Smooth muscle cell (in vitro differentiated cells): ENCODE data around the gene TXNL4A. TPM values are rescaled to one million over a fixed set of nuclear protein-coding genes. Genes with fewer than 3 reads are reported as not detected.

Experiments used
- DNase-seq: peaks from one replicate; lab custom pipeline; 2025; ENCODE audit not compliant: unreplicated experiment; lab: John Stamatoyannopoulos, UW
- H2AFZ ChIP-seq: fragments of 200-600 bp; sonication (generic); 2 replicates; pipeline ENCODE4 v1.6.0; 2016; ENCODE audit warnings: antibody characterized with exemption, low read depth, mild to moderate bottlenecking
- H3F3A ChIP-seq: fragments of 200-600 bp; sonication (generic); 2 replicates; pipeline ENCODE4 v1.6.0; 2017; ENCODE audit warnings: antibody characterized with exemption, low read depth
- H3K27ac ChIP-seq: fragments of 200-600 bp; sonication (generic); 2 replicates; pipeline ENCODE4 v1.5.1; 2016; ENCODE audit warnings: low read depth, mild to moderate bottlenecking
- H3K27me3 ChIP-seq: fragments of 200-600 bp; sonication (generic); 2 replicates; pipeline ENCODE4 v1.6.1; 2016; ENCODE audit warnings: low read depth, mild to moderate bottlenecking
- H3K36me3 ChIP-seq: fragments of 200-600 bp; sonication (generic); 2 replicates; pipeline ENCODE4 v1.5.1; 2016; ENCODE audit warnings: low read depth
- H3K4me1 ChIP-seq: fragments of 200-600 bp; sonication (generic); 2 replicates; pipeline ENCODE4 v1.5.1; 2016; ENCODE audit warnings: low read depth
- H3K4me2 ChIP-seq: fragments of 200-600 bp; sonication (generic); 2 replicates; pipeline ENCODE4 v1.6.0; 2016; ENCODE audit warnings: mild to moderate bottlenecking
- H3K4me3 ChIP-seq: fragments of 200-600 bp; sonication (generic); 2 replicates; pipeline ENCODE4 v1.5.1; 2016; ENCODE audit warnings: mild to moderate bottlenecking
- H3K79me2 ChIP-seq: fragments of 200-600 bp; sonication (generic); 2 replicates; pipeline ENCODE4 v1.6.0; 2016; ENCODE audit warnings: low read depth, mild to moderate bottlenecking
- H3K9ac ChIP-seq: fragments of 200-600 bp; sonication (generic); 2 replicates; pipeline ENCODE4 v1.6.0; 2016; ENCODE audit warnings: low read depth
- H3K9me3 ChIP-seq: fragments of 200-600 bp; sonication (generic); replicated peaks from 2 replicates; pipeline ENCODE4 v1.5.1; 2016; ENCODE audit warnings: low read depth
- H4K20me1 ChIP-seq: fragments of 200-600 bp; sonication (generic); 2 replicates; pipeline ENCODE4 v1.6.0; 2016; ENCODE audit warnings: low read depth
- WGBS: methylation state at CpG from one replicate; pipeline ENCODE4 v1.1.7; 2016; ENCODE audit warnings: low lambda C conversion rate; 5-methylcytosine and 5-hydroxymethylcytosine counted together
- polyA plus RNA-seq: library from polyadenylated mRNA; unstranded; fragments of >200 nt; fragmentation: Nextera tagmentation; extraction: Ambion mirVana; gene quantifications from 2 replicates; pipeline ENCODE4 v1.2.1, GENCODE V29; 2016
- total RNA-seq: library from RNA; depleted of rRNA; stranded (reverse); fragments of >200 nt; gene quantifications from 2 replicates; pipeline ENCODE4 v1.2.3, GENCODE V29; 2014
- TF ChIP-seq, protein P1 (sequence below): fragments of 200-600 bp; sonication (generic); IDR thresholded peaks from 2 replicates; pipeline ENCODE4 v1.5.1; 2017; ENCODE audit warnings: borderline replicate concordance, mild to moderate bottlenecking, antibody characterized with exemption; ENCODE audit not compliant: insufficient read depth, poor library complexity, severe bottlenecking

Gene TXNL4A
- total and polyA plus RNA-seq, 2 experiments from 2014 or later: 62.2 to 243 TPM

- no peaks in the 10 kb centered on the region for H3K27me3 ChIP-seq
- H3K4me1 ChIP-seq: no peaks in the 10 kb centered on the region
- TF ChIP-seq, protein P1, sequence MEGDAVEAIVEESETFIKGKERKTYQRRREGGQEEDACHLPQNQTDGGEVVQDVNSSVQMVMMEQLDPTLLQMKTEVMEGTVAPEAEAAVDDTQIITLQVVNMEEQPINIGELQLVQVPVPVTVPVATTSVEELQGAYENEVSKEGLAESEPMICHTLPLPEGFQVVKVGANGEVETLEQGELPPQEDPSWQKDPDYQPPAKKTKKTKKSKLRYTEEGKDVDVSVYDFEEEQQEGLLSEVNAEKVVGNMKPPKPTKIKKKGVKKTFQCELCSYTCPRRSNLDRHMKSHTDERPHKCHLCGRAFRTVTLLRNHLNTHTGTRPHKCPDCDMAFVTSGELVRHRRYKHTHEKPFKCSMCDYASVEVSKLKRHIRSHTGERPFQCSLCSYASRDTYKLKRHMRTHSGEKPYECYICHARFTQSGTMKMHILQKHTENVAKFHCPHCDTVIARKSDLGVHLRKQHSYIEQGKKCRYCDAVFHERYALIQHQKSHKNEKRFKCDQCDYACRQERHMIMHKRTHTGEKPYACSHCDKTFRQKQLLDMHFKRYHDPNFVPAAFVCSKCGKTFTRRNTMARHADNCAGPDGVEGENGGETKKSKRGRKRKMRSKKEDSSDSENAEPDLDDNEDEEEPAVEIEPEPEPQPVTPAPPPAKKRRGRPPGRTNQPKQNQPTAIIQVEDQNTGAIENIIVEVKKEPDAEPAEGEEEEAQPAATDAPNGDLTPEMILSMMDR: no peak
- 74% methylated on average over 16 of the region's 16 CpGs for WGBS
- H2AFZ ChIP-seq: no peak overlapping the region
- DNase-seq: no peak
- H3K27ac ChIP-seq: no peak overlapping the region
- no peaks in the 10 kb centered on the region for H3K9me3 ChIP-seq
- no peak overlapping the region for H3K9ac ChIP-seq
- no peaks in the 10 kb centered on the region for H3F3A ChIP-seq
- H3K4me2 ChIP-seq: no peak overlapping the region
- H3K79me2 ChIP-seq: no peaks in the 10 kb centered on the region
- no peaks in the 10 kb centered on the region for H4K20me1 ChIP-seq
- no peak overlapping the region for H3K4me3 ChIP-seq
- H3K36me3 ChIP-seq: no peaks in the 10 kb centered on the region
Measured at GRCh38 chr18:80009661-80010550, 21.5 kb upstream of the TXNL4A start.

DNA sequence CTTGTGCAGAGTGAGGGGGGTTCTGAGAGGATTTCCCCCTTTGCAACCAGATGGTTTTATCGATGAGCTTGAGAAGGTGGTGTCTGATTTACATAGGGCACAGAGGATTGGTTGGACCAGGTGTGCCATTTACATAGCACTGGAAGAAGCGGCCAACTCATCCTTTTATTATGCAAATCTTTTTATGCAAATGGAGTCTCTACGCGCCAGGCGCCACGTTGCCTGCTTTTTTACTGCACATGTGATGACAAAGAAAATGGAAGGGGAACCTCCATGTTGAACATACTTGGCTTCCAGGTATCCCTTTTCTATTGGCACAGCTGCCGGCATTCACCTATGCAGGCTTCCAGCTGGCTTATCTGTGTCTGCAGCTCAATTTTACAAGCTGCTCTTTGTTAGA is 18.4 kb upstream of the TXNL4A start:
- no peak overlapping the region for H3K27ac ChIP-seq
- WGBS: 78% methylated on average over 7 of the region's 7 CpGs

DNA sequence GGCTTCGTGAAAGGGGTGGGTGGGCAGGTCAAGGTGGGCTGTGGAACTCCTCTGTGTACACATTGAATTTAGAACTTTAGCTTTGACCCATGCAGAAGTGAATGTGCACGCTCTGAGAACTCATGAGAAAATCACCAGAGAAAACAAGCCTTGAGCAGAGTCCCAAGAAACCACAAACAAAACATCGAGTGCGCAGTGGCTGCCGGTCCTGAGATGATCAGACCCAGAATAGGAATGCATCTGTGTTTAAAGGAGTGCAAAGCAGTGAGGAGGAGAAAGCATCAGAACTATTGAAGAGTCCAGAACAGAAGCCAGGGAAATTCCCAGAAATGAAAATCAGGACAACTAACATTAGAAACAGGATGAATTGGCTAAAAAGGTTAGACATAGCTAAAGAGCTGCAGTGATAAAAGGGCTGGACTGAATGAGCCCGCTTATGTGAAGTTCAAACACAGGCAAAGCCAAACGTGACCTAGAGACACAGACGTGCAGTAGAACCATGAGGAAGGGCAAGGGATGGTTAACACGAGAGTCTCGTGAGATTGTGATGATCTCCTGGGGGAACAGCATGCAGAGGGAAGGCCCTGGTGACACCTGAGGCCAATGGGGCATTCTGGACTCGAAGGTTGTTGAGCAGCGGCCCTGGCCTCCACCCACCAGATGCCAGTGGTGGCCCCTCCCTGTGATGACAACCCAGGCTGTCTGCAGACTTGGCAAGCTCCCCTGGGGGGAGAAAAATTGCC is 16.4 kb upstream of the TXNL4A start:
- WGBS: 90% methylated on average over 12 of the region's 12 CpGs

More for the DNA sequence above, 18.4 kb upstream of the TXNL4A start:
- H3F3A ChIP-seq: no peaks in the 10 kb centered on the region
- no peaks in the 10 kb centered on the region for H3K9me3 ChIP-seq
- no peak overlapping the region for H3K4me3 ChIP-seq
- no peak for DNase-seq
- no peak overlapping the region for H2AFZ ChIP-seq
- H3K4me1 ChIP-seq: no peaks in the 10 kb centered on the region
- no peak overlapping the region for H3K4me2 ChIP-seq
- H3K27me3 ChIP-seq: no peaks in the 10 kb centered on the region
- H4K20me1 ChIP-seq: no peaks in the 10 kb centered on the region
- TF ChIP-seq, protein P1: no peak
- no peaks in the 10 kb centered on the region for H3K79me2 ChIP-seq
- no peak overlapping the region for H3K9ac ChIP-seq
- H3K36me3 ChIP-seq: no peaks in the 10 kb centered on the region

More for the DNA sequence above, 16.4 kb upstream of the TXNL4A start:
- Histone ChIP-seq H3K9me3 (no peaks in the 10 kb centered on the region), H3K79me2 (no peaks in the 10 kb centered on the region), H3F3A (no peaks in the 10 kb centered on the region), H3K4me2 (no peak overlapping the region), H3K4me1 (no peaks in the 10 kb centered on the region), H3K4me3 (no peak overlapping the region), H3K9ac (no peak overlapping the region), H4K20me1 (no peaks in the 10 kb centered on the region), H2AFZ (no peak overlapping the region), H3K27me3 (no peaks in the 10 kb centered on the region), H3K36me3 (no peaks in the 10 kb centered on the region), H3K27ac (no peak overlapping the region)
- no peak for DNase-seq
- TF ChIP-seq, protein P1: no peak
